ENCODE measurements around the gene NLGN2. TPM values are rescaled to one million over a fixed set of nuclear protein-coding genes. Genes with fewer than 3 reads are reported as not detected.
"Not testable (repeated sequence)": the region's sequence is repeated elsewhere in the genome, so short reads cannot be mapped to it uniquely, and the experiment has no call there.

Gene NLGN2
- polyA plus RNA-seq, 3 donors, result 0.55 TPM; not detected in 2

DNA sequence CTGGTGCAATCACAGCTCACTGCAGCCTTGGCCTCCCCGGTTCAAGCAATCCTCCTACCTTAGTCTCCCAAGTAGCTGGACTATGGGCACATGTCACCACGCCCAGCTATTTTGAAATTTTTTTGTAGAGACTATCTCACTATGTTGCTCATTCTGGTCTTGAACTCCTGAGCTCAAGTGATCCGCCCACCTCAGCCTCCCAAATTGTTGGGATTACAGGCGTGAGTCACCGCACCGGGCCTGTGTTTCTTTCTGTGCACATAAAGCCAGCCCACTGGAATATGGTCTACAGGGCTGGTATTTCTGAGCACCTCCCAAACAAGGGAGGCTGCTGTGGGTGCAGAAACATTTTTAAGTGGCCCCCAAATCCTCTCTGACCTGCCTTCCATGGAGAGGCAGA, 44.3 kb upstream of the NLGN2 start:
- TF ChIP-seq, protein P1, sequence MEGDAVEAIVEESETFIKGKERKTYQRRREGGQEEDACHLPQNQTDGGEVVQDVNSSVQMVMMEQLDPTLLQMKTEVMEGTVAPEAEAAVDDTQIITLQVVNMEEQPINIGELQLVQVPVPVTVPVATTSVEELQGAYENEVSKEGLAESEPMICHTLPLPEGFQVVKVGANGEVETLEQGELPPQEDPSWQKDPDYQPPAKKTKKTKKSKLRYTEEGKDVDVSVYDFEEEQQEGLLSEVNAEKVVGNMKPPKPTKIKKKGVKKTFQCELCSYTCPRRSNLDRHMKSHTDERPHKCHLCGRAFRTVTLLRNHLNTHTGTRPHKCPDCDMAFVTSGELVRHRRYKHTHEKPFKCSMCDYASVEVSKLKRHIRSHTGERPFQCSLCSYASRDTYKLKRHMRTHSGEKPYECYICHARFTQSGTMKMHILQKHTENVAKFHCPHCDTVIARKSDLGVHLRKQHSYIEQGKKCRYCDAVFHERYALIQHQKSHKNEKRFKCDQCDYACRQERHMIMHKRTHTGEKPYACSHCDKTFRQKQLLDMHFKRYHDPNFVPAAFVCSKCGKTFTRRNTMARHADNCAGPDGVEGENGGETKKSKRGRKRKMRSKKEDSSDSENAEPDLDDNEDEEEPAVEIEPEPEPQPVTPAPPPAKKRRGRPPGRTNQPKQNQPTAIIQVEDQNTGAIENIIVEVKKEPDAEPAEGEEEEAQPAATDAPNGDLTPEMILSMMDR (IDR thresholded peaks at IDR 0.05), result no peak
- Histone ChIP-seq H3K9ac (ENCODE audit: insufficient read depth, low read length, poor library complexity, severe bottlenecking) (no peak overlapping the region), H3K4me3 (replicated peaks in 1 of 3; ENCODE audit: low read depth in 2 of 3, low read length in 3 of 3) (no peak overlapping the region), H3K9me3 (replicated peaks in 1 of 2; ENCODE audit: control insufficient read depth in 1 of 2, insufficient read depth in 1 of 2, low read length in 2 of 2) (no peaks in the 10 kb centered on the region), H3K4me2 (replicated peaks; ENCODE audit: extremely low read depth, low read length, poor library complexity, severe bottlenecking) (no peak overlapping the region), H3K36me3 (replicated peaks in 1 of 2; ENCODE audit: control insufficient read depth in 1 of 2, insufficient read depth in 2 of 2, low read length in 2 of 2) (no peaks in the 10 kb centered on the region), H3K27ac (ENCODE audit: low read depth in 1 of 2, low read length in 2 of 2) (no peak overlapping the region), H2AFZ (ENCODE audit: insufficient read depth, low read depth, low read length, poor library complexity, severe bottlenecking) (no peak overlapping the region), H3K79me2 (ENCODE audit: insufficient read depth, low read length) (no peaks in the 10 kb centered on the region), H3K27me3 (ENCODE audit: control insufficient read depth in 2 of 2, insufficient read depth in 2 of 2, low read length in 2 of 2) (no peaks in the 10 kb centered on the region), H4K20me1 (ENCODE audit: insufficient read depth, low read length) (no peaks in the 10 kb centered on the region), H3K4me1 (ENCODE audit: control insufficient read depth in 1 of 2, insufficient read depth in 2 of 2, low read length in 2 of 2) (no peaks in the 10 kb centered on the region)
- intact Hi-C loops (cut with micrococcal nuclease), result no loop called here
- Mint-ChIP-seq H3K27me3 (ENCODE audit: low read depth in 3 of 3) (peaks cover 3 to 12% (median 4%) of the 10 kb centered on the region in 3 donors), H3K9me3 (no peaks in the 10 kb centered on the region), H3K27ac (peak overlapping the region in 1 of 7 donors; percentile 14), H3K4me3 (no peak overlapping the region), H3K36me3 (no peaks in the 10 kb centered on the region), H3K4me1 (no peaks in the 10 kb centered on the region)
- WGBS (ENCODE audit: insufficient coverage), result 94% methylated on average over 6 of the region's 6 CpGs
- no peak for DNase-seq

DNA sequence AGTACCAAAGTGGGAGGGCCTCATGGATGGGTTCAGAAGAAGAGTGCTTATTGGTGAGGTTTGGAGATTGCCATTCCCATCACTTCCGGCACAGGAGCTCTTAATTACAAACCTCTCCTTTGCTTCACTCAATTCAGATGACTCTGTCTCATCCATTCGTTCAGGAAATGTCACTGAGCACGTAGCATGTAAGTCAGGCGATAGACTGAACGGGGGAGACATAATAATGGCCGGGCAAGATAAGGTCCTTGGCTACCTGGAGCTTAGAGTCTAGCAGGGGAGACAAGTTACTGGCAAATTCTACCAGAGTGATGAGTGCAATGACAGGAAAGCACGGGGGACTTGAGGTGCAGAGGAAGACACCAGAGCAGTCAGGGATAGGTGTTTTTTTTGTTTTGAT, 41.7 kb upstream of the NLGN2 start:
- intact Hi-C loops (cut with micrococcal nuclease); H3K27ac Mint-ChIP-seq; H3K36me3 ChIP-seq (replicated peaks in 1 of 2; ENCODE audit: control insufficient read depth in 1 of 2, insufficient read depth in 2 of 2, low read length in 2 of 2); H3K4me1 ChIP-seq (ENCODE audit: control insufficient read depth in 1 of 2, insufficient read depth in 2 of 2, low read length in 2 of 2); H3K4me2 ChIP-seq (replicated peaks; ENCODE audit: extremely low read depth, low read length, poor library complexity, severe bottlenecking); H3K79me2 ChIP-seq (ENCODE audit: insufficient read depth, low read length); H3K27ac ChIP-seq (ENCODE audit: low read depth in 1 of 2, low read length in 2 of 2); H3K9ac ChIP-seq (ENCODE audit: insufficient read depth, low read length, poor library complexity, severe bottlenecking); H3K36me3 Mint-ChIP-seq; H3K9me3 ChIP-seq (replicated peaks in 1 of 2; ENCODE audit: control insufficient read depth in 1 of 2, insufficient read depth in 1 of 2, low read length in 2 of 2); H4K20me1 ChIP-seq (ENCODE audit: insufficient read depth, low read length); H3K4me1 Mint-ChIP-seq; H3K9me3 Mint-ChIP-seq; DNase-seq; H3K4me3 Mint-ChIP-seq; H3K4me3 ChIP-seq (replicated peaks in 1 of 3; ENCODE audit: low read depth in 2 of 3, low read length in 3 of 3); H3K27me3 ChIP-seq (ENCODE audit: control insufficient read depth in 2 of 2, insufficient read depth in 2 of 2, low read length in 2 of 2); H2AFZ ChIP-seq (ENCODE audit: insufficient read depth, low read depth, low read length, poor library complexity, severe bottlenecking): not testable (repeated sequence)
- peaks cover 5 to 16% (median 9%) of the 10 kb centered on the region in 3 donors for H3K27me3 Mint-ChIP-seq (ENCODE audit: low read depth in 3 of 3)
- WGBS (ENCODE audit: insufficient coverage), result no CpG with 5 or more reads among the region's 7 CpGs
